ENCODE data around the gene SPPL3. TPM values are rescaled to one million over a fixed set of nuclear protein-coding genes. Genes with fewer than 3 reads are reported as not detected.
"Not testable (repeated sequence)": the region's sequence is repeated elsewhere in the genome, so short reads cannot be mapped to it uniquely, and the experiment has no call there.

Gene SPPL3
- total and polyA plus RNA-seq, 8 donors = 44.5 to 76.2 (median 68.1) TPM

DNA sequence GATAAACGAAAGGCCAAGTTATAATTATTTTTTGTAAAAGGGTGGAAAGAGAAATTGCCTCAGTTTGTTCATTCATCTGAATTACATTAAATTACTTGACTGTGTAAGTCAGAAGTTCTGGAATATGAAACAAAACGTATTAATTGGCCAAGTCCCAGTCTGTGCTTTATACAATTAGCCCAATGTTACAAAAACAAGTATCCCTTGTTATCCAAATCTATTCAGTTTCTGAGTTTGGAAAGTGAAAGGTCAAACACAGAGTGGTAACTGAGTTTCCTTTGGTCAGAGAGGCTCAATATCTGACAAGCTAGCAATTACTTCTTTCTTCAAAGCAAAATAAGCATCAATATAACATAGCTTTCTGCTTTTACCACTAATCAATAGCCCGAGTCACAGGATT is 62.6 kb downstream of the SPPL3 start:
- Histone ChIP-seq H3K27me3 (no peaks in the 10 kb centered on the region), H3K4me1 (peaks cover 0 to 19% of the 10 kb centered on the region in 2 donors), H3K9me3 (no peaks in the 10 kb centered on the region), H3K4me3 (no peak overlapping the region), H3K27ac (no peak overlapping the region), H3K36me3 (no peaks in the 10 kb centered on the region)
- no peak for ATAC-seq
- DNase-seq = no peak
- TF ChIP-seq, protein P1, sequence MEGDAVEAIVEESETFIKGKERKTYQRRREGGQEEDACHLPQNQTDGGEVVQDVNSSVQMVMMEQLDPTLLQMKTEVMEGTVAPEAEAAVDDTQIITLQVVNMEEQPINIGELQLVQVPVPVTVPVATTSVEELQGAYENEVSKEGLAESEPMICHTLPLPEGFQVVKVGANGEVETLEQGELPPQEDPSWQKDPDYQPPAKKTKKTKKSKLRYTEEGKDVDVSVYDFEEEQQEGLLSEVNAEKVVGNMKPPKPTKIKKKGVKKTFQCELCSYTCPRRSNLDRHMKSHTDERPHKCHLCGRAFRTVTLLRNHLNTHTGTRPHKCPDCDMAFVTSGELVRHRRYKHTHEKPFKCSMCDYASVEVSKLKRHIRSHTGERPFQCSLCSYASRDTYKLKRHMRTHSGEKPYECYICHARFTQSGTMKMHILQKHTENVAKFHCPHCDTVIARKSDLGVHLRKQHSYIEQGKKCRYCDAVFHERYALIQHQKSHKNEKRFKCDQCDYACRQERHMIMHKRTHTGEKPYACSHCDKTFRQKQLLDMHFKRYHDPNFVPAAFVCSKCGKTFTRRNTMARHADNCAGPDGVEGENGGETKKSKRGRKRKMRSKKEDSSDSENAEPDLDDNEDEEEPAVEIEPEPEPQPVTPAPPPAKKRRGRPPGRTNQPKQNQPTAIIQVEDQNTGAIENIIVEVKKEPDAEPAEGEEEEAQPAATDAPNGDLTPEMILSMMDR (IDR thresholded peaks at IDR 0.05) = no peak
- intact Hi-C loops (cut with DNase I) = no loop called here

DNA sequence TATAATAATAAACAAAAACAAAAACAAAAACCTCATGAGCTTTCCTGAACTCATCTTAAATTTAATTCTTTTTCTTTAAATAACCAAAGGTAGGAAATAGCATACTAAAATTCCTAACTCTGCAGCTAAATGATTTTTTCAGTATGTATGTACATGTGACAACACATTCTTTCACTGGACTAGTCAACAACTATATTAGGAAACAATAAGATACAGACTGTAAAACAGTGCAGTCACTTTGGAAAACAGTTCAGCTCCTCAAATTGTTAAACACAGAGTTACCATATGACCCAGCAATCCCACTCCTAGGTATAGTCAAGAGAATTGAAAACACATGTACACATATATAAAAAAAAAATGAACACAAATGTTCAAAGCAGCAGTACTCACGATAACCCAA is 64.7 kb downstream of the SPPL3 start:
- TF ChIP-seq, protein P1 (IDR thresholded peaks at IDR 0.05) = no peak

DNA sequence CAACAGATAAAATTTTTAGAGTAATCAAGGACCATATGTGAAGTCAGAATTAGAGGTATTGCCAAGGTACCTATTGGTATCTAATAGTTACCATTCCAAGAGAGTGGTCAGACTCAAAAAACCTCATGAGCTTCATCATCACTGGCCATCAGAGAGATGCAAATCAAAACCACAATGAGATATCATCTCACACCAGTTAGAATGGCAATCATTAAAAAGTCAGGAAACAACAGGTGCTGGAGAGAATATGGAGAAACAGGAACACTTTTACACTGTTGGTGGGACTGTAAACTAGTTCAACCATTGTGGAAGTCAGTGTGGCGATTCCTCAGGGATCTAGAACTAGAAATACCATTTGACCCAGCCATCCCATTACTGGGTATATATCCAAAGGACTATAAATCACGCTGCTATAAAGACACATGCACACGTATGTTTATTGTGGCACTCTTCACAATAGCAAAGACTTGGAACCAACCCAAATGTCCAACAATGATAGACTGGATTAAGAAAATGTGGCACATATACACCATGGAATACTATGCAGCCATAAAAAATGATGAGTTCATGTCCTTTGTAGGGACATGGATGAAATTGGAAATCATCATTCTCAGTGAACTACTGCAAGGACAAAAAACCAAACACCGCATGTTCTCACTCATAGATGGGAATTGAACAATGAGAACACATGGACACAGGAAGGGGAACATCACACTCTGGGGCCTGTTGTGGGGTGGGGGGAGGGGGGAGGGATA is 65.4 kb downstream of the SPPL3 start:
- H3K4me3 ChIP-seq, ATAC-seq: not testable (repeated sequence)

More for the DNA sequence above, 64.7 kb downstream of the SPPL3 start:
- no peak overlapping the region for H3K4me3 ChIP-seq
- H3K4me1 ChIP-seq = peaks cover 12 to 30% of the 10 kb centered on the region in 2 donors
- intact Hi-C loops (cut with DNase I) = no loop called here
- no peak for ATAC-seq
- no peaks in the 10 kb centered on the region for H3K9me3 ChIP-seq
- no peaks in the 10 kb centered on the region for H3K36me3 ChIP-seq
- no peak overlapping the region for H3K27ac ChIP-seq
- DNase-seq = no peak
- no peaks in the 10 kb centered on the region for H3K27me3 ChIP-seq

DNA sequence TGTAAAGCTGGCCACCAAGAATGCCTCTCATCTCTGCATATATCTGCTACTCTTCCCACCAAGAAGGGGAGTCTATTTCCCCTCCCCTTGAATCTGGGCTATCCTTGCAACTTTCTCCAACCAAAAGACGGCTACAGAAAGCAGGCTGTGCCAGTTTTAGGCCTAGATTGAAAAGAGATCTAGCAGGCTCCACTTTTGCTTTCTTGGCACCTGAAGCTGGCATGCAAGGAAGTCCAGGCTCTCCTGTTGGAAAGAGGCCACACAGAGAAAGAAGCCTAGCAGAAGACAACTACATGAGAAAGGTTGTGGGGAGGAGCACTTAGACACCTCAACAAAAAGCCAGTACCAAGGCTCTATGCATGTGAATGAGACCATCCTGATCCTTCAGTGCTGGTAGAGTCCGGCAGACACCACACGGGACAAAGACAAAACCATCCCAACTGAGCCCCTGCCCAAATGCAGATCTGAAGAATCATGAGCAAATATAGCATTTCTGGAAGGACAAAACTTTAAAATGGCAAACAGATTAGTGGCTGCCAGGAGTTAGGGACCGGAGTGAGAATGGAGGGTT is 68.0 kb downstream of the SPPL3 start:
- intact Hi-C loops (cut with DNase I) = no loop called here
- H3K9me3 ChIP-seq = no peaks in the 10 kb centered on the region
- peak in 1 of 4 donors; percentile 38 for DNase-seq

More for the DNA sequence above, 65.4 kb downstream of the SPPL3 start:
- H3K27me3 ChIP-seq; H3K27ac ChIP-seq; DNase-seq; H3K9me3 ChIP-seq; intact Hi-C loops (cut with DNase I); H3K36me3 ChIP-seq: not testable (repeated sequence)
- H3K4me1 ChIP-seq = peaks cover 14 to 35% of the 10 kb centered on the region in 2 donors

DNA sequence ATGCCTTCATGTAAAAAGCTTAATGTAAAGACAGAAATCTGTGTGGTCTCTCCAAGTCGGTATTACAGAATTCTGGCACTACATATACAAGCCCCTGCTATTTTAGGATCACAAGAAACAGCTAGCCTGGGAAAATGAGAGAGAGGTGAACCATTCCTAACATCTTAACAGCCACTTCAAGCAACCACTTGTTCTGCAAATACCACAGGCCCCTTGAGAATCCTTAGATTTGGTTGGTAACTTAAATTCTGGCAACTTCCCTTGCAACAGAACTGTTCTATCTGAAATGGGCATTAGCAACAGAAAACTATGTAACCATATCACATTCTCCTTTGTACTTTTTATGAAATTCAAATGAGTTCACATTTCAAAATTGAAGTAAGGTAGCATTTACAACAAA is 68.5 kb downstream of the SPPL3 start:
- Histone ChIP-seq H3K27ac (peak overlapping the region; percentile 1 to 68), H3K4me3 (no peak overlapping the region), H3K36me3 (no peaks in the 10 kb centered on the region), H3K27me3 (no peaks in the 10 kb centered on the region), H3K9me3 (no peaks in the 10 kb centered on the region), H3K4me1 (peaks cover 14 to 32% of the 10 kb centered on the region in 2 donors)
- TF ChIP-seq, protein P1 (IDR thresholded peaks at IDR 0.05) = no peak
- intact Hi-C loops (cut with DNase I) = no loop called here
- ATAC-seq = peak; percentile 79
- peak in 2 of 4 donors; percentile 22 to 50 for DNase-seq

More for the DNA sequence above, 68.0 kb downstream of the SPPL3 start:
- Histone ChIP-seq H3K4me1 (peaks cover 14 to 32% of the 10 kb centered on the region in 2 donors), H3K27me3 (no peaks in the 10 kb centered on the region), H3K27ac (peak overlapping the region; percentile 1 to 68), H3K36me3 (no peaks in the 10 kb centered on the region), H3K4me3 (no peak overlapping the region)
- peak; percentile 49 for ATAC-seq
- TF ChIP-seq, protein P1 (IDR thresholded peaks at IDR 0.05) = no peak
